ENCODE data around the gene TP53AIP1.
A peak's percentile ranks its signal among the peaks of the same experiment; 100 is the strongest.
"Not testable (repeated sequence)": the region's sequence is repeated elsewhere in the genome, so short reads cannot be mapped to it uniquely, and the experiment has no call there.

Gene TP53AIP1

DNA sequence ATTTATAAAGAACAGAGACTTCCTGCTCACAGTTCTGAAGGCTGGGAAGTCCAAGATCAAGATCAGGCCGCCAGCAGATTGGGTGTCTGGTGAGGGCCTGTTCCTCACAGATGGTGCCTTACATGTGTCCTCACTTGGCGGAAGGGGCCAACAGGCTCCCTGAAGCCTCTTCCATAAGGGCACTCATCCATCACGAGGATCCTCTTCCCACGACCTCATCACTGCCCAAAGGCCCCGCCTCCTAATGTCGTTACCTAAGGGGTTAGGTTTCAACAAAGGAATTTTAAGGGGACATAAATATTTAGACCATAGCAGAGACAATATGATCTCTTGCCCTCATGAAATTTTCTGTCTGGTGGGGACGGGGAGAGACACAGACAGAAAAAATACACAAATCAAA is 18.6 kb downstream of the TP53AIP1 start:
- no peak for DNase-seq

DNA sequence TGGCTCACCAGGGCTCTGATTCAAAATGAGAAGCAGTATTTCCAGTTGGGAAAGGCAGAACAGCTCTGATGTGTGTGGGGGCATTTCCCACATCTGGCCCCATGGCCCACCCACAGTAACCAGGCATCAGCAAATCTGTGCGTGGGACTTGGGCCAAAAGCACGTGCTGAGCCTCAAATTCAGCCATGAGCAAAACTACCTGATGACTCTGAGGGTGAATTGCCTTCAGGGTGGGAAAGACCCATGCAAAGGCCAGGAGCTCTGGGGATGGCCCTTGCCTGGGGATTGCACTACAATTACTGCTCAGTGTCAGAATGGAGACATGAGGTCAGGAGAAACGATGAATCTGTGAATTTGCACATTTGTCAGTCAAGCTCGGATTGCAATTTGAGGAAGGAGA is 20.9 kb downstream of the TP53AIP1 start:
- DNase-seq, result no peak

DNA sequence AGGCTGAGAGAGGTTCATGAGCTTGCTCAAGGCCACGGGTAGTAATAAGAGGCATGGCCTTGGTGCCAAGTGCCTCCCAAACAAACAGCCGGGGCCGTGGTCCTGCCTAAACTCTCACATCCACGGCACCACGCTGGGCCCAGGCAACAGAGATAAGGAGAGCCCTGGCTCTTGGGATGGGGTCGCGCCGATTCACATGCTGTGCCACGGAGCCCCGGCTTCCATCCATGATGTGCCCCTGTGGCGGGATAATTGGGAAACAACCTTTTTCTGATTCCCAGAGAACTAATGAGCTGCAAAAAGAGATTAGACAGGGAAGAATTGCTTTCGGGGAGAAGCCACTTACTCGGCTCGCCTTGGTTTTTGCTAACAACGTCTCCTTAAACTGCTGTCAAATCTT is 22.0 kb downstream of the TP53AIP1 start:
- DNase-seq, result no peak

DNA sequence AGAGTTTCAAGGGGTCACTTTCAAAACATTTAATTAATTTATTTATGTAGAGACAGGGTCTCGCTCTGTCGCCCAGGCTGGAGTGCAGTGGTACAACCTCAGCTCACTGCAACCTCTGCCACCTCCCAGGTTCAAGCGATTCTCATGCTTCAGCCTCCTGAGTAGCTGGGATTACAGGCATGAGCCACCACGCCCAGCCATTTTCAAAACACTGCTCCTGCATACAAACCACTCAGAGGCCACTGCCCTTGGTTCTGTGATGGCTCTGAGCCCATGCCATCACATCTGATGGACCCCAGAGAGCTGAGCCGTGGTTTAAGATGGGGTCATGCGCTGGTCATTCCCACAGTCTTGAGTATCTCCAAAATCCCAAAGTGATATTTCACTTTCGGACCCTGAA is 23.0 kb downstream of the TP53AIP1 start:
- not testable (repeated sequence) for DNase-seq

DNA sequence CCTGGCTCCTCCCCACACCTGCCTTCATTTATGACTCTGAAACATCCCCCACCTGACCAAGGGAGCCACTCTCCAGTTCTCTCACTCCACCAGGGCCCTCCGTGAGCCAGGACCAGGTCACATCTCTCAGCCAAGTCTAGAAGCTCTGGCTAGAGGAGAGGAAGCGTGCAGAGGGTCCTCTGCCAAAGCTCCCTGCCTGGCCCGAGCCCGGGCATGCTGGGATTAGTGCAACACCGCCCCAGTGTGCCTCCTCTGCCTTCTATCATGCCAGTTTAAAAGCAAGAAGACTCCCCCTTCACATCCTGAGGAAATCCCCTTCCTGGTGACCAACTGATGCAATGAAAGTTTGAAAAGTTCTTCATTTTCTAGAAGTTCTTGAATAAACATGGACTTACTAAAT is 23.5 kb downstream of the TP53AIP1 start:
- DNase-seq, result no peak

DNA sequence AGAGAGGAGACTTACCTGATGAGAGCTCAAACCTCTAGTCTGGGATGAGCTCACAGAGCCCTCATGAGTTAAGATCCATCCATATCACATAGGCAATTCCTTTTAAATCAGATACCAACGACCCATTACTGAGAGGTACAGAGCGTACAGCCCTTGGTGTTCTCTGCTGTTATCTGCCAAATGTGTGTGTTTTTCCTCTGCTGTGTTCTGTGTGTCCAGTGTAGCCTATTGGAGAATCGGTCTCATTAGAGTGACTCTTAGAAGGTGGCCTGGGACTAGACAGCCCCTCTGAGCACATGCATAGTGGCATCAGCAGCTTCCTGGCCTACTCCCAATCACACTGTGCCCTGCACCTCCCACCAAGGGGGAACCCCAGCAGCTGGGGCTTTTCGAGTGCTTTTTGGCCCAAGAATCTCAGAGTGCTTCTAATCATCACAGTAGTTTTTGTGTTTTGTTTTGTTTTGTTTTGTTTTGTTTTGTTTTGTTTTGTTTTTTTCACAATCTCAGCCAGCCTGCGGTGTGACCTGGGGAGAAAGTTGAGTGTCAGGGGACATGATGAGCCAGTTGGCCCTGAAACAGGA is 25.4 kb downstream of the TP53AIP1 start:
- DNase-seq, result no peak

DNA sequence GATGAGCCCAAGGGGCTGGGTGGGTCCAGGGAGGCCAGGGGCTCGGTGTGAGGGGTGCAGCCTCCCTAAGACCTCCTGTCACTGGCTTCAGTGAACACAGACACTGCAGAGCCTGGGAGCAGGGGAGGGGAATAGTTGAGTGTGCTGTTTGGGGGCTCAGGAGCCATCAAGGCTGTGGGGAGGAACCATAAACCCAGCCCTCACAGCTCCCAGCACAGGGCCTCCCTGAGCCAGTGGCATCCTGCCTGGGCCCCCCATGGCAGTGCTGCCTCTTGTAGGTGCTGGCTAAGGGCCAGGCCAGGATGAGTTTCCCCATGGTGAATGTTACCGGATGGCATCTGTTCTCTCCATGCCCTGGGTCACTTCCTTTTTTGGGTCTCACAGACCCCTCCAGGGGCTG is 26.0 kb downstream of the TP53AIP1 start:
- DNase-seq, result no peak

DNA sequence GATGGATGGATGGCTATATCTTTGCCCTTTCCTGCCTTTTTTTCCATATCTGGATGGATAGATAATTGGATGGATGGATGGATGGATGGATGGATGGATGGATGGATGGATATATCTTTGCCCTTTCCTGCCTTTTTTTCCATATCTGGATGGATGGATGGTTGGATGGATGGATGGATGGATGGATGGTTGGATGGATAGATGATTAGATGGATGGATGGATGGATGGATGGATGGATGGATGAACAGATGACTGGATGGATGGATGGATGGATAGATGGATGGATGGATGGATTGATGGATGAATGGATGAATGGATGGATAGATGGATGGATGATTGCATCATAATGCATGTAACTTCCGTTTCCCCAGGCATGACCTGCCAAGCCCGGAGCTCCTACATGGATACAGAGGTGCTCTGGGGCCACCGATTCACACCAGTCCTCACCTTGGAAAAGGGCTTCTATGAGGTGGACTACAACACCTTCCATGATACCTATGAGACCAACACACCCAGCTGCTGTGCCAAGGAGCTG is 26.6 kb downstream of the TP53AIP1 start:
- no peak for DNase-seq

DNA sequence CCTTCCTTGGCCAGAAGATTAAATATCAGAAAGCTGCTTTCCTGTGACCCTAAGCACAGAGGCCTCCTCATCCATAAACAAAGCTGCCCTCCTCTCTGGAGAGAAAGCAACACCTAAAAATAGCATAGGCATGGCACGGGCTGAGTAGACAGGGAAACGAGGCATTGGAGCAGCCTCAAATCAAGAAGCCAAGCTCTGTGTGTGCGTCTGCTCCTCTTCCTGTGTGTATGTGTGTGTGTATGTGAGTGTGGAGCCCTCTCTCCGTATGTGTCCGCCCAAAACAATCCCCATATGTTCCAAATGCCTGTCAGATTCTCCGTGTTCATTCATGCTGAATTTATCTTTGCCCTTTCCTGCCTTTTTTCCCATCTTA is 27.5 kb downstream of the TP53AIP1 start:
- DNase-seq, result no peak

DNA sequence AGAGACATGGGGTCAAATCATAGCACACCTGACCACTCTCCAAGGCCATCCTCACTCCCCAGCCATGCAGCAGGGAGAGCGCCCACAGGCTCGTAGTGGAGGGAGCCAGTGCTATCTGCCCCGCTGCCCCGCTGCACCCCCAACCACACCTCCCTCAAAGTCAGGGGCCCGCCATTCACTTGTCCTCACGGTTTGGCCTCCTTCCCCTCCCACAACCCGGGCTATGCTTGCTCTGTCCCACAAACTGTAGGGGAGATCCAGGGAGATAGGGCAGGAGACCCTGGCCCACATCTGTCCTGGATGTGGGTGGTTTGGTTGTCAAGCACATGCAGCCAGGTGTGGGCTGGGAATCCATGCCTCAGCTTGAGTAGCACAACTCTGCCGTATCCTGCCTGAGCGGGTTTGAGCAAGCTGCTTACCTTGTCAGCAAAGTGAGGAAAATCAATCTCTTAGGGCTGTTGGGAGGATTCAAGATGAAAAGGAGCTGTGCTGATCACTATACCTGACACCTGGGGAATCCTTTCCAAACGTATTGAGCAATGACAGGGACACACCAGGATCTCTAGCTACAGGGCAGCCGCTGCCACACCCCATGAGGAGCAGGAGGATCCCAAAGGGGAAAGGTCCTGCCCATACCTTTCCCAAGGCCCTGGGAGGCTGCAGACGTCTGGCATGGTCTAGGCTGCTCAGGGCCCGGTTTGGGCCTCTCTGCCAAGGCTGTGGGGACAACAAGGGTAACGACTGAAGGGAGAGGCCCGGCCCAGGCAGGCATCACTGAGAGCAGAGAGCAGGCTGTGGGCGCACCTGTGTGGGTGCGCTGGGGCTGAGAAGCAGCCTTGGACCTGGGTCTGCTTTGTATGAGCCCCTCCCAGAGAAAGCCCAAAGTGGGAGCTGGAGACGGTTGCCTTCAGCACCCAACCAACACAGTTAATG is 28.2 kb downstream of the TP53AIP1 start:
- DNase-seq, result no peak

DNA sequence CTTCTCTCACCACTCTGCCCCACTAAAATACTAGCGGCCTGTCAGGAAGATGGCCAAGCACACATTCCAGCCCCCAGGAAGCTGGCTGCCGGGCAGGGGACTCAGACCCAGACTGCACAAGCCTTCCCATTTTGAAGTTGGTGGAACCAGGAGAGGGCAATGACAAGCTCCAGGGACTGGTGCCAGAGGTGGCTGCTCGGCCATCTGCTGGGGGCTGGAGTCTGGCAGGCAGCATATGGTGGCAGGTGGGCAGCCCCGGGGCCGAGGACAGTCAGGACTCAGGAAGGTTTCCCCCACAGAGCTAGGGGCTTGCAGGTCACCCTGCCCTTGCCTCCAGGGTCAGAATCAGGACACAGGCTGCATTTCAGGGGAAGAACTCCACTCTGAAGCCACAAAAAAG is 28.9 kb downstream of the TP53AIP1 start:
- no peak for DNase-seq

DNA sequence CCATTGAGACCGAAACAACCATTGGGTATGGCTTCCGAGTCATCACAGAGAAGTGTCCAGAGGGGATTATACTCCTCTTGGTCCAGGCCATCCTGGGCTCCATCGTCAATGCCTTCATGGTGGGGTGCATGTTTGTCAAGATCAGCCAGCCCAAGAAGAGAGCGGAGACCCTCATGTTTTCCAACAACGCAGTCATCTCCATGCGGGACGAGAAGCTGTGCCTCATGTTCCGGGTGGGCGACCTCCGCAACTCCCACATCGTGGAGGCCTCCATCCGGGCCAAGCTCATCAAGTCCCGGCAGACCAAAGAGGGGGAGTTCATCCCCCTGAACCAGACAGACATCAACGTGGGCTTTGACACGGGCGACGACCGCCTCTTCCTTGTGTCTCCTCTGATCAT is 31.0 kb downstream of the TP53AIP1 start:
- no peak for DNase-seq

DNA sequence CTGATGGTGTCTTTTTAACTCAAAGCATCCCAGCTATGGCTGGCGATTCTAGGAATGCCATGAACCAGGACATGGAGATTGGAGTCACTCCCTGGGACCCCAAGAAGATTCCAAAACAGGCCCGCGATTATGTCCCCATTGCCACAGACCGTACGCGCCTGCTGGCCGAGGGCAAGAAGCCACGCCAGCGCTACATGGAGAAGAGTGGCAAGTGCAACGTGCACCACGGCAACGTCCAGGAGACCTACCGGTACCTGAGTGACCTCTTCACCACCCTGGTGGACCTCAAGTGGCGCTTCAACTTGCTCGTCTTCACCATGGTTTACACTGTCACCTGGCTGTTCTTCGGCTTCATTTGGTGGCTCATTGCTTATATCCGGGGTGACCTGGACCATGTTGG is 31.4 kb downstream of the TP53AIP1 start:
- DNase-seq, result no peak

DNA sequence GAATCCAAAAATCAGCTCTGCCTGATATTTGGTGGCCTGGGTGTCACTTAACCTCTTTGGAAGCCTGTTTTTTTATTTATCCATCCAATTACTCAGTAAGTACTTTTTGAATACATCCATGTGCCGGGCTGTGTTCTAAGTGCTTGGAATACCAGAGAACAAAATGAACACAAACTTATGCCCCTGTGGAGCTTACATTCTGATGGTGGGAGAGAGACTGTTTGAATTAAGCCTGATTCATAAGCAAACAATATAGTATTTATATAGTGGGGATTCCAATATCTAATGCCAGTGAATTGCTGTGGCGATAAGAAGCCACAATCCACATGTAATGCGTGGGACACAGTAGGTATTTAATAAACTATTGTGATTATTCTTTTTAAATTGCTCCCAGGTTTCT is 32.1 kb downstream of the TP53AIP1 start:
- DNase-seq, result no peak

DNA sequence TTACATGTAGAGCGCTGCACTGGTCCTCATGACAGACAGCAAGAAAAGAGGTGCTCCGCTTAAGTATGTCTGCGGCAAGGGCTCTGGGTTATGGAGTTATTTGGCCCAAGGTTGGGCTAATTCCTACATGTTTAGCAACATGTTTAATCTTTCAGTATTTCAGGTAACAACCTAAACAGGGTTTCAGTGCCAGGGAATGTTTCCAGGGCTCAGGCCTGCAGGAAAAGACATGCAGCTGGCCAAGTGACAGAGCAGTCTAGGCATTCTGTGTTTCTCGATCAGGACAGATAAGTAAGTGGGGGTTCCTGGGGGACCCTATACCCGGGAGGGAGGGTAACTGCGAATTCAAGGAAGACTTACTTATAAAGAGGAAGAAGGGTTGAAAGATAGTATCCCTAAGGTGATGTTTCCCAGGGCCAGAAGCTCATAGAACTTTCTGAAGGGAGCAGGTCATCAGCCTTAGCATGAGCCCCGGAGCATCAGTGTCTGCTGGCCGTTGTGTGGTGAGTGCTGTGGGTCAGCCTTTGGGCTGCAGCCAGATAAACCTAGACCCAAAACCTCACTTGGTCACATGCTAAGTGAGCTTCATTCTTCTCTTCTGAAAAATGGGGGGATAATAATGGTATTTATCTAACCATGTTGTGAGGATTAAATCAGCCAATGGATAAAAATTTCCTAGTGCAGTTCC is 33.1 kb downstream of the TP53AIP1 start:
- no peak for DNase-seq

DNA sequence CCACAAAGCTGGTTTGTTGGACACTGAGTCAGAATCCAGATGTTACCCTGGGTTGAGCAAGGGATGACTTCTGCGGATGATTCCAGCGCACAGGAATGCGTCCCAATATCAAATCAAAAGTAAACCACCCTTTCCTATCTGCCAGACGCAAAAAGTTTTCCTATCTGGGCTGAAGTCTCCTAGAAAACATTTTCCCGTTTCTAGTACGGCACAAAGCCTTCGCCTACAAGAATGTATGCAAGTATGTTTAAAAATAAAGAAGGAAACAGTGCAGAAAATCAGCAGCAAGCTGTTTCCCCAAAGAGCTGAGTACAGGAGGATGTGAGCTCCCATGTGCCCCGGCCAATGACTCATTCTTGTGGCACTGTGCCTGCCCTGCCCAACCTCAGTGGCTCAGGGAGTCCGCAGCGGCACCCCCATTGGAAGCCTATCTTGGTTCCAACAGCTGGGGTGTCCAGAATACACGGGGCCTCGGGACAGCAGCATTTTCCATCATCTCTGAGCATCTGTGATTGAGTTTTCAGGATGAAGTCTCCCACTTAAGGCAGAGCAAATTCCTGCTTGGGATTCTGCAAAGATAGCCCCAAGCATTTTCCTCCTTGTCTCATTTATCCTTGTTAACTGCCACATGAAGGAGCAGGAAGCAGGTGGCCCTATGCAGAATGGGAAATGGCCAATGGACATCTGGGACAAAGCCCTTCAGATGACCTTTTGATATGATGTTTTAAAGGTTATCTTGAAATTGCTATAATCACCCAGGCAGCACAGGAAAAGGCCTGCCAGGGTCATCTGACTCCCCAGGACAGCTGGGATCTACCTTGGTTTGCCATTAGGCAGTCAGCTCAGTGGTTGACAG is 34.1 kb downstream of the TP53AIP1 start:
- no peak for DNase-seq

DNA sequence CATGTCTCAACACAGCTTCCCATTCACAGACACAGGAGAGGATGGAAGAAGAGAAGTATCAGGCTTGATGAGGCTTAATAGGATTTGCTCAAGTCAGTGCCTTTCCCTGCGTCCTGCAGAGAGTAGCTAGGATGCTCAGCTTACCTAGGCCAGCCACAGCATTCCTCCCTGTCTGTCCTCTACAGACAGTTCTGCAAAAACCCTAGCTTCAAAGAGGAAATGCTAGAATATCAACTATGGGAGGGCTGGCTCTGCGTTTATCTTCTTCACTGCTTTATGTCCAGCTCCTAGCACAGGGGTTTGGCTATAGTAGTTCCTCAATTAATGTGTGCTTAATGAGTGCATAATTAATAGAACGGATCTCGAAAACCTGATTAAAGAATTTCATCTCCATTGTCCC is 35.1 kb downstream of the TP53AIP1 start:
- no peak for DNase-seq

DNA sequence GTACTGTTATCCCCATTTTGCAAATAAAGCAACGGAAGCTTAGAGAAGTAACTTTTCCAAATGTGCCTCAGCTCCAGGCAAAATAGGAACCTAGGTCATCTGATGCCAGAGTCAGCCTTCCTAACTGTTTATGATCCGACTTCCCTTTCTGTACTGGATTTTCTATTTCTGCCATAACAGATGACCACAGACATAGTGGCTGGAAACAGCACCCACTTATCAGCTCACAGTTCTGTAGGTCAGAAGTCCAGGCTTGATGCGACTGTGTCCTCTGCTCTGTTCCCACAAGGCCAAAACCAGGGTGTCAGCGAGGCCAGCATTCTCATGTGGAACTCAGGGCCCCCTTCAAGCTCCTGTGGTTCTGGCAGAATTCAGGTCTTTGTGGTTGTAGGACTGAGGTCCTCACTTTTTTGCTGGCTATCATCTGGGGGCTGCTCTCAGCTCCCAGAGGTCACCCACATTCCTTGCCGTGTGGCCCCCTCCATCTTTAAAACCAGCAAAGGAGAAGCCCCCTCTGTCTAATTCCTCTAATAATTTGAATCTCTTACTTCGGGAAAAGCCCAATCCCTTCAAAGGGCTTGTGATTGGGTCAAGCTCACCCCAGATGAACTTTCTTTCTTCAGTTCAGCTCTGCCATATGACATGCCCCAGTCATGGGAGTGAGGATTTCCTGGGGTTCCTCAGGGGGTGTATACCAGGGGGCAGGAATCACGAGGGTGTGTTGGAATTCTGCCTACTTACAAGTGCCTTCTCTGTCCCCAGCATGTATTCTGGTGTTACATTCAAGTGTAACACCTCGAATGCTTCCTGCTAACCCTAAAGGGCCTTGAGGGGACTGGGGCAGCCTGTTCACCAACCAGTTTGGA is 36.3 kb downstream of the TP53AIP1 start:
- no peak for DNase-seq

DNA sequence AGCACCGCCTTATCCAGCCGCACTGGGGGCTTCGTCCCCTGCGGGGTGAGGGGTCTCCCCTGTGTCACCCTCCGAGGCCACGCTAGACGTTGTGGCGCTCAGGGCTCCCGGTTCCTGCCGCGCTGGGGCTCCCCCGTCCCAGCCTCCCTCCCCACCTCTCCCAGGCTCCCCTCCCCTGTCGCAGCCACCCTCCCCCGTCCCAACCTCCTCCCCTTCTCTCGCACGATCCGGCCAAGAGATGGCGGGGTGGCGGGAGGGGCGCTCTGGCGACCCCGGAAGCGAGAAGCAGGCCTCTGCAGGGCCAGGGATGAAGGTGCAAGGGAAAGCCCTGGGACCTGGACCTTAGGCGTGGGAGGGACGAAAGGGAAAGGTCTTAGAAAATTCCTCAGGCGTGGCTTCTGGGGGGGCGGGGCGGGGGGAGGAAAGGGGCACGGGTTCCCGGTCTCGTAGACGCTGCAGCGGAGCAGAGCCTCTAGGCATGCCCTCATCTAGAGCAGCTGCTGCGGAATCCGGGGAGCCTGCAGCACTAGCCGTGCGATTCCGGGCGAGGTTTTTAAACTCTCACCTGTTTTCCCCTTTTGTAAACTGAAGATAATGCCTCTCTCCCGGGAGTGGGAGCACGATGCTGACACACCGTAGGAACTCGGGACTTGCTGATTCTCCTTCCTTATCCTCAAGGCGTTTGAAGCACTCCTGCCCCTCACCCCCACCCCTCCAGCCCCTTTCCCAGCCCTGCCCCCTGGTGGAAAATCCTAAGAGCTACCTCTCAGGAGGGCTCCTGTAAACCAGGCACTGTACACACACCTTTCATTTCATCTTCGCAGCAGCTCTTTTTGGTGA is 37.1 kb downstream of the TP53AIP1 start:
- DNase-seq, result peak; percentile 49

DNA sequence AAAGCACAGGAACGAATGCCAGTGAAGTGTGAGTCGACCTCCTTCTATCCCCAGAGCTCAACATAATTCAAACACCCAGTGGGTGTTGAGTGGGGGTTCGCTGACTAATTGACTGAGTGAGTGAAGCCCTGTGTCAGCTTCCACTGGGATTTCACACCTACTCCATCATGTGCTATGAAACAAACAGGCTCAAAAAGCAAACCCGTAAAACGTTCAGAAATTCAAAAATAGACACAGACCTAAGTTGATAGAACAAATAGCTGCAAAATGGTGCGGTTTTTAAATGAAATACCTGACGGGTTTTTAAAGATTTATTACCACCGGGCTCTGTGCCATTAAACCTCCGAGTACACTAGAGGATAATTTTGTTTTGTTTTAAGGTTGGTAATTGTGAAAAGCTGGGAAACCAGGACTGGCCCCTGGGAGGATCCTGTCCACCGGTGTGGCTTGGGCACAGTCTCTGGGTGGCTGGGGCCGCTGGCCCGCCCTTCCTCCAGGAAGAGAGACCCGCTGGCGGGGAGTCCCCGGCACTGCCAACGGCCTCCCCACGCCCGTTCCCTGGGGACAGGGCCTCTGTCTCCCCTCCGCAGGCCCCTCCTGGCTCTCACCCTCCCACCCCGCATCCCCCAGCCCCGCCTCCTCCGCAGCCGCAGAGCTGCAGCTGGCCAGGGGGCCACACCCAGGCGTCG is 37.9 kb downstream of the TP53AIP1 start:
- no peak for DNase-seq
